IMR-90 (cell line): ENCODE results near the gene MIER3. TPM values are rescaled to one million over a fixed set of nuclear protein-coding genes. Genes with fewer than 3 reads are reported as not detected.

Source experiments
- ATAC-seq: fragments of 200-7000 bp; cut with Tn5 transposase; 2 replicates; pipeline ENCODE4 v1.9.1; 2020; ENCODE audit warnings: low read depth, mild to moderate bottlenecking, moderate library complexity
- BruUV-seq: library from RNA; stranded (reverse); fragments of 400-500 nt; replicated peaks from 2 replicates; lab custom pipeline; 2021; lab: Mats Ljungman, UMichigan
- CTCF ChIA-PET: fragments of 300-600 bp; formaldehyde crosslinking; extraction: SDS; loops from one replicate; lab custom pipeline; 2021; ENCODE audit warnings: antibody characterized with exemption; lab: Yijun Ruan, JAX
- POLR2A ChIA-PET: fragments of 300-600 bp; sonication (Branson Sonifier 250); formaldehyde crosslinking; loops from one replicate; lab custom pipeline; 2022; ENCODE audit warnings: antibody characterized with exemption; ENCODE audit not compliant: unreplicated experiment; lab: Charles Lee
- DNase-seq: peaks from one replicate; pipeline ENCODE4 v3.0.0; 2013
- H2AFZ ChIP-seq: replicated peaks from 2 replicates; pipeline ENCODE3; 2013; ENCODE audit warnings: low read length, mild to moderate bottlenecking; ENCODE audit not compliant: poor library complexity
- H2AK5ac ChIP-seq: 2 replicates; pipeline ENCODE4 v1.6.1; 2013; ENCODE audit warnings: low read depth, low read length, inconsistent platforms
- H2AK9ac ChIP-seq: replicated peaks from 2 replicates; pipeline ENCODE3; 2013; ENCODE audit warnings: mild to moderate bottlenecking, low read depth, low read length, moderate library complexity; ENCODE audit not compliant: poor library complexity
- H2BK120ac ChIP-seq: 2 replicates; pipeline ENCODE4 v1.6.1; 2013; ENCODE audit warnings: low read depth, low read length, inconsistent platforms
- H2BK15ac ChIP-seq: 3 replicates; pipeline ENCODE4 v1.6.1; 2013; ENCODE audit warnings: low read depth, low read length, inconsistent platforms
- H2BK20ac ChIP-seq: 2 replicates; pipeline ENCODE4 v1.6.1; 2013; ENCODE audit warnings: low read depth, mild to moderate bottlenecking, inconsistent platforms, low read length, moderate library complexity
- H2BK5ac ChIP-seq: 2 replicates; pipeline ENCODE4 v1.6.1; 2013; ENCODE audit warnings: mild to moderate bottlenecking, low read depth, low read length, inconsistent platforms; ENCODE audit not compliant: poor library complexity, severe bottlenecking
- H3K14ac ChIP-seq: replicated peaks from 2 replicates; pipeline ENCODE4 v1.6.1; 2013; ENCODE audit warnings: low read depth, low read length, inconsistent platforms
- H3K18ac ChIP-seq: 2 replicates; pipeline ENCODE4 v1.6.1; 2013; ENCODE audit warnings: low read depth, low read length, control low read depth
- H3K23ac ChIP-seq: 2 replicates; pipeline ENCODE4 v1.6.1; 2013; ENCODE audit warnings: low read depth, low read length, inconsistent platforms
- H3K27ac ChIP-seq: 2 replicates; pipeline ENCODE4 v1.5.1; 2013; ENCODE audit warnings: mild to moderate bottlenecking, control low read depth, low read length; ENCODE audit not compliant: insufficient read depth
- H3K27me3 ChIP-seq: 2 replicates; pipeline ENCODE4 v1.6.1; 2013; ENCODE audit warnings: low read length; ENCODE audit not compliant: control insufficient read depth, insufficient read depth
- H3K36me3 ChIP-seq: 2 replicates; pipeline ENCODE4 v1.6.1; 2013; ENCODE audit warnings: low read length, mixed read lengths; ENCODE audit not compliant: control insufficient read depth, insufficient read depth
- H3K4ac ChIP-seq: 2 replicates; pipeline ENCODE4 v1.6.1; 2013; ENCODE audit warnings: low read depth, low read length, inconsistent platforms
- H3K4me1 ChIP-seq: 2 replicates; pipeline ENCODE4 v1.6.1; 2013; ENCODE audit warnings: low read length, mixed read lengths; ENCODE audit not compliant: control insufficient read depth, insufficient read depth
- H3K4me2 ChIP-seq: 2 replicates; pipeline ENCODE4 v1.6.1; 2013; ENCODE audit warnings: low read depth, mild to moderate bottlenecking, control low read depth, low read length, moderate library complexity
- H3K4me3 ChIP-seq: 2 replicates; pipeline ENCODE4 v1.5.1; 2013; ENCODE audit warnings: low read depth, mild to moderate bottlenecking, control low read depth, low read length, moderate library complexity; ENCODE audit not compliant: insufficient read depth
- H3K56ac ChIP-seq: 2 replicates; pipeline ENCODE4 v1.6.1; 2013; ENCODE audit warnings: low read length, inconsistent platforms; ENCODE audit not compliant: insufficient read depth; ENCODE audit errors: extremely low read depth
- H3K79me1 ChIP-seq, 2 experiments: 2 replicates each; pipeline ENCODE4 v1.6.1; 2013; ENCODE audit warnings: low read length in 2 of 2, inconsistent platforms in 1 of 2, low read depth in 1 of 2
- H3K9ac ChIP-seq: 2 replicates; pipeline ENCODE4 v1.6.1; 2013; ENCODE audit warnings: low read depth, low read length, control low read depth
- H3K9me1 ChIP-seq: 2 replicates; pipeline ENCODE4 v1.6.1; 2013; ENCODE audit warnings: low read length, inconsistent platforms; ENCODE audit not compliant: insufficient read depth
- H3K9me3 ChIP-seq: 2 replicates; pipeline ENCODE4 v1.6.1; 2013; ENCODE audit warnings: low read length; ENCODE audit not compliant: control insufficient read depth, insufficient read depth
- H4K20me1 ChIP-seq: 2 replicates; pipeline ENCODE4 v1.6.1; 2013; ENCODE audit warnings: low read length, inconsistent platforms; ENCODE audit not compliant: insufficient read depth
- H4K5ac ChIP-seq: 2 replicates; pipeline ENCODE4 v1.6.1; 2013; ENCODE audit warnings: mild to moderate bottlenecking, low read depth, low read length, control low read depth
- H4K8ac ChIP-seq, 2 experiments: 2 replicates each; pipeline ENCODE4 v1.6.1; 2013; ENCODE audit warnings: low read depth in 2 of 2, low read length in 2 of 2, control low read depth in 1 of 2, inconsistent platforms in 1 of 2
- H4K91ac ChIP-seq: 2 replicates; pipeline ENCODE4 v1.6.1; 2013; ENCODE audit warnings: low read depth, low read length, inconsistent platforms; ENCODE audit not compliant: insufficient read depth
- CEBPB ChIP-seq: IDR thresholded peaks from 2 replicates; pipeline ENCODE4 v1.6.1; 2012; ENCODE audit warnings: low read depth, low read length, improper control_type of control experiment
- CHD1 ChIP-seq: IDR thresholded peaks from 2 replicates; pipeline ENCODE4 v1.6.1; 2012; ENCODE audit warnings: low read depth, low read length, improper control_type of control experiment
- CTCF ChIP-seq: conservative IDR thresholded peaks from 2 replicates; pipeline ENCODE4 v1.5.1; 2012; ENCODE audit warnings: mild to moderate bottlenecking, low read depth, low read length, improper control_type of control experiment
- ELK1 ChIP-seq: fragments of 150-350 bp; IDR thresholded peaks from 2 replicates; pipeline ENCODE4 v1.6.1; 2016; ENCODE audit warnings: low read depth, mild to moderate bottlenecking, low read length, moderate library complexity, borderline replicate concordance
- FOS ChIP-seq: fragments of 150-350 bp; IDR thresholded peaks from 2 replicates; pipeline ENCODE4 v1.6.1; 2016; ENCODE audit warnings: low read depth, low read length
- MAZ ChIP-seq: IDR thresholded peaks from 2 replicates; pipeline ENCODE4 v1.6.1; 2012; ENCODE audit warnings: low read depth, mild to moderate bottlenecking, low read length, improper control_type of control experiment, moderate library complexity, borderline replicate concordance
- MXI1 ChIP-seq: IDR thresholded peaks from 2 replicates; pipeline ENCODE4 v1.6.1; 2012; ENCODE audit warnings: low read depth, mild to moderate bottlenecking, low read length, moderate library complexity, borderline replicate concordance
- NFE2L2 ChIP-seq: fragments of 150-350 bp; IDR thresholded peaks from 2 replicates; pipeline ENCODE4 v1.6.1; 2016; ENCODE audit warnings: low read depth, mild to moderate bottlenecking, low read length
- POLR2A ChIP-seq: IDR thresholded peaks from 2 replicates; pipeline ENCODE4 v1.6.1; 2012; ENCODE audit warnings: mild to moderate bottlenecking, low read depth, low read length
- RFX5 ChIP-seq: IDR thresholded peaks from 2 replicates; pipeline ENCODE4 v1.8.0; 2012; ENCODE audit warnings: low read depth, mild to moderate bottlenecking, low read length, moderate library complexity
- USF2 ChIP-seq: fragments of 150-350 bp; IDR thresholded peaks from 2 replicates; pipeline ENCODE4 v1.6.1; 2017; ENCODE audit warnings: mild to moderate bottlenecking, antibody characterized with exemption, low read length, low read depth
- WGBS, 2 experiments: methylation state at CpG; one replicate each; pipeline versions ENCODE4 v1.1.5 to v1.1.7; 2013; ENCODE audit warnings: missing lambda C conversion rate in 2 of 2; ENCODE audit not compliant: insufficient read length in 1 of 2; ENCODE audit errors: extremely low coverage in 2 of 2; 5-methylcytosine and 5-hydroxymethylcytosine counted together
- dilution Hi-C: fragments of 300-500 bp; cut with HindIII; formaldehyde crosslinking; loops from one replicate; pipeline ENCODE4 v1.14.3; 2018; ENCODE audit warnings: low sequenced_read_pairs; ENCODE audit not compliant: unreplicated experiment
- in situ Hi-C: fragments of 300-500 bp; cut with MboI; formaldehyde crosslinking; loops from 3 replicates; pipeline ENCODE4 v1.14.3; 2019; ENCODE audit warnings: low sequenced_read_pairs, inconsistent platforms, mixed read lengths
- intact Hi-C: fragments of 100-400 bp; cut with micrococcal nuclease; formaldehyde crosslinking; loops from 2 replicates; pipeline ENCODE4 v1.10.0; 2022
- polyA plus RNA-seq, 3 experiments: library from polyadenylated mRNA; depleted of rRNA; stranded (reverse); fragments of >200 nt; gene quantifications; 2 replicates each; pipeline ENCODE4 v1.2.3, GENCODE V29; 2012; ENCODE audit warnings: low replicate concordance in 1 of 3
- total RNA-seq: library from RNA; depleted of rRNA; stranded (reverse); fragments of >200 nt; gene quantifications from 2 replicates; pipeline ENCODE4 v1.2.3, GENCODE V29; 2012

MIER3 gene
- total and polyA plus RNA-seq, 2 of the 4 experiments (the other 2 are of a cell fraction), result 6.4 to 22.9 TPM

- Histone ChIP-seq H3K36me3 (peaks cover 5% of the 10 kb centered on the region), H3K14ac (no peak overlapping the region), H4K91ac (no peak overlapping the region), H3K23ac (no peak overlapping the region), H3K9ac (no peak overlapping the region), H3K18ac (no peak overlapping the region), H2BK15ac (no peak overlapping the region), H3K27me3 (no peaks in the 10 kb centered on the region; the same call in 1 of the 2 replicates), H2AK5ac (no peak overlapping the region), H3K4ac (no peak overlapping the region), H3K4me1 (no peaks in the 10 kb centered on the region; the same call in 1 of the 2 replicates), H4K8ac (no peak overlapping the region), H2AK9ac (no peak overlapping the region), H3K56ac (no peak overlapping the region), H3K9me1 (no peaks in the 10 kb centered on the region), H2AFZ (no peak overlapping the region), H3K4me3 (no peak overlapping the region), H3K9me3 (no peaks in the 10 kb centered on the region), H4K20me1 (no peaks in the 10 kb centered on the region), H2BK120ac (no peak overlapping the region), H3K4me2 (no peak overlapping the region), H2BK20ac (no peak overlapping the region), H3K27ac (no peak overlapping the region), H2BK5ac (no peak overlapping the region), H4K5ac (no peak overlapping the region), H3K79me1 (peaks cover 0 to 6% of the 10 kb centered on the region in 2 experiments; a peak in 3 of 4 replicates)
- no peak for TF ChIP-seq POLR2A
- no peak for TF ChIP-seq RFX5
- no peak for TF ChIP-seq MAZ
- no peak for TF ChIP-seq ELK1
- no peak for TF ChIP-seq CHD1
- TF ChIP-seq USF2, result no peak
- no peak for TF ChIP-seq MXI1
- no peak for TF ChIP-seq CTCF
- TF ChIP-seq NFE2L2, result no peak
- no peak for TF ChIP-seq CEBPB
- no peak for TF ChIP-seq FOS
- intact Hi-C loops, result no loop called here
- dilution Hi-C loops, result no loop called here
- ChIA-PET POLR2A (no interaction called here), CTCF (no interaction called here)
- no TSS peak for BruUV-seq
- ATAC-seq (no peak), DNase-seq (no peak)
- no CpG with 5 or more reads among the region's 4 CpGs for WGBS, 2 experiments
- in situ Hi-C loops, result loop anchor here (10.0 kb wide), 1 partner anchor 327 kb away; no protein-coding TSS in a partner anchor
Observed at GRCh38 chr5:56898213-56898612, 53.7 kb downstream of the MIER3 start.
